Adrenal gland (tissue), 12 donors: ENCODE results near the gene SEMA4G. TPM values are rescaled to one million over a fixed set of nuclear protein-coding genes. Genes with fewer than 3 reads are reported as not detected.

ENCODE experiments used
- DNase-seq, 7 donors: peaks; one replicate each; pipeline ENCODE4 v3.0.0-alpha.2; 2019 to 2020
- H3K27ac ChIP-seq, 5 donors: fragments of 200-600 bp; sonication (generic) in 4 of 5; 1 replicate in 3 of 5; 2 replicates in 2 of 5; pipeline versions ENCODE4 v1.5.1 to v1.8.0; 2016 to 2020; ENCODE audit warnings: mild to moderate bottlenecking in 1 of 5
- H3K27me3 ChIP-seq: fragments of 200-600 bp; 2 replicates; pipeline ENCODE4 v1.8.0; 2021
- H3K36me3 ChIP-seq, 2 donors: fragments of 200-600 bp; replicated peaks in 1 of 2; 1 replicate in 1 of 2; 2 replicates in 1 of 2; pipeline versions ENCODE4 v1.5.1 to v1.8.0; 2018 to 2022
- H3K4me1 ChIP-seq, 2 donors: fragments of 200-600 bp; replicated peaks in 1 of 2; 1 replicate in 1 of 2; 2 replicates in 1 of 2; pipeline versions ENCODE4 v1.5.1 to v1.8.0; 2018 to 2021
- H3K4me3 ChIP-seq, 4 donors: fragments of 200-600 bp; sonication (generic) in 3 of 4; one replicate each; pipeline ENCODE4 v1.5.1; 2016 to 2018
- H3K9me3 ChIP-seq, 3 donors: fragments of 200-600 bp; sonication (generic) in 1 of 3; replicated peaks in 1 of 3; 1 replicate in 2 of 3; 2 replicates in 1 of 3; pipeline versions ENCODE4 v1.5.1 to v1.8.0; 2016 to 2021
- POLR2A ChIP-seq, 2 donors: fragments of 450-650 bp; IDR thresholded peaks; one replicate each; pipeline ENCODE4 v1.6.1; 2017; ENCODE audit warnings: antibody characterized with exemption in 2 of 2, mild to moderate bottlenecking in 2 of 2, moderate library complexity in 1 of 2
- WGBS, 4 donors: extraction: QIAGEN DNeasy Blood & Tissue Kit in 2 of 4; methylation state at CpG; one replicate each; pipeline versions ENCODE4 v1.1.5 to v1.1.7; 2013 to 2017; 5-methylcytosine and 5-hydroxymethylcytosine counted together
- intact Hi-C, 2 donors: fragments of 100-400 bp; cut with DNase I; formaldehyde crosslinking; loops; one replicate each; pipeline versions ENCODE4 v1.14.1 to v1.15.0; 2022 to 2023
- polyA plus RNA-seq, 3 donors: library from polyadenylated mRNA; stranded (reverse); fragments of 200-250 nt in 2 of 3; fragments of 350-450 nt in 1 of 3; fragmentation: Illumina TruSeq in 1 of 3; extraction: RNeasy Lipid Tissue Mini Kit (QIAGEN cat#74804) in 1 of 3; gene quantifications; one replicate each; pipeline ENCODE4 v1.2.3, GENCODE V29; 2013 to 2014
- total RNA-seq, 9 donors: library from RNA; depleted of rRNA in 4 of 9; stranded (reverse); fragments of >200 nt in 4 of 9; fragments of 120-200 nt in 1 of 9; fragmentation: NEBNext Ultra II Directional in 1 of 9; extraction: Animal tissue kit (Norgen Biotek cat#: 25700) in 1 of 9; gene quantifications; one replicate each; pipeline versions ENCODE4 v1.1.0 to v1.2.4, GENCODE V29; 2013 to 2023
- TF ChIP-seq, protein P1 (sequence below), 6 experiments: fragments of 450-650 bp in 4 of 6; fragments of 200-600 bp in 2 of 6; sonication (generic) in 1 of 6; IDR thresholded peaks; 1 replicate in 5 of 6; 2 replicates in 1 of 6; pipeline versions ENCODE4 v1.5.1 to v1.8.0; 2016 to 2021; ENCODE audit warnings: antibody characterized with exemption in 6 of 6, mild to moderate bottlenecking in 2 of 6, moderate library complexity in 1 of 6
- donor health status: healthy with polysubstance abuse.
- donor health status: Bipolar disorder and iron deficiency.
- donor health status: DM: yes; HTN: yes; CAD: no.
- donor health status: DM: no; HTN: no; CAD: no.
- donor health status: DM: no; HTN: no; CAD: no.
- donor health status: DM: yes; HTN: yes; CAD: no.

Gene SEMA4G
- total and polyA plus RNA-seq, 12 donors: 6.0 to 21.5 (median 14.0) TPM

DNA sequence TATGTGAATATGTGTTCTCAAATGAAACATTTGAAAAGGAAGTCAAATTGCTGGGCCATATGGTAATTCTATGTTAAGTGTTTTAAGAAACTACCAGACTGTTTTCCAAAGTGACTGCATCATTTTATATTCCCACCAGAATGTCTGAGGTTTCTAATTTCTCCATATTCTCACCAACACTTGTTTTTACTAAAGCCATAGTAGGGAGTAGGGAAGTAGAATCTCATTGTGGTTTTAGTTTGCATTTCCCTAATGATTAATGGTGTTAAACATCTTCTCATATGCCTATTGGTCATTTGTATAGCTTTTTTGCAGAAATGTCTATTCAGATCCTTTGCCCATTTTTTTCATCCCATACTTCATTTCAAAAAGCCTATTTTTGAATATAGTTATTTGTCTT lies 9.1 kb upstream of the SEMA4G start:
- DNase-seq: no peak
- no peak for TF ChIP-seq POLR2A (IDR thresholded peaks at IDR 0.05)
- no peak overlapping the region for H3K4me3 ChIP-seq
- intact Hi-C loops: no loop called here
- no peaks in the 10 kb centered on the region for H3K9me3 ChIP-seq
- no peaks in the 10 kb centered on the region for H3K4me1 ChIP-seq
- H3K27ac ChIP-seq: no peak overlapping the region
- no peaks in the 10 kb centered on the region for H3K27me3 ChIP-seq
- H3K36me3 ChIP-seq: peaks cover 0 to 54% of the 10 kb centered on the region in 2 donors

DNA sequence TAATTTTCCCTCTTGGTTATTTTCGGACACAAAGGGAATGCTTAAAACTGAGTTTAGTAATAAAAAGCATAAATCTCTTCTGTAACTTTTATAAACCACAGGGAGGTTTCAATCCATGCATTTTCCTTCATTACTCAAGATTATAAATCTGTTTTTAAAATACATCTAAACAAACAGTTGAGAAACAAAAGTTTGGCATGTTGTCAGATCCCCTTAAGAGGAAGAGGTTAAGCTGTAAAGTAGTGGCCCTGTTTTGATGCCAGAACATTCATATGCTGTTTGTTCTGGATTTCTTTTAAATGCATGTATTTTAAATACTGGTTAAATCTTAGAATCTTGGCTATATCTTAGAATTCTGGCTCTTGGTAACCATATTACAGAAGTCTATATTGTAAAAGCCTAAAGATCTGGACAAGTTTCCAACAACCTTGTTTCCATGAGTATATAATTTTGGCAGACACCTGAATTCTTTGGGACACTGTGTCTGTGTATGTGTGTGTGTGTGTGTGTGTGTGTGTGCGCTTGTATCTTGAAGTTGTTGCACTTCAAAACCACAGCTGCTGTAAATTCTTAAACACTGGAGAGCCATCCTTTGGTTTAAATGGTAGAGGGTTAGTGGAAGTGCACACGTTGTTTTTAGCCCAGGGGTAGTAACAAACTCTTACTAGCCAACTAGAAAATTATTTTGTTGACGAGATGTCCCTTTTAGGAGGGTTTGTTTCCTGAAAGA lies 6.8 kb upstream of the SEMA4G start:
- WGBS, 4 donors: 82 to 92% (median 87%) methylated on average over 4 of the region's 4 CpGs
- H3K27ac ChIP-seq: no peak overlapping the region
- peaks cover 0 to 46% of the 10 kb centered on the region in 2 donors for H3K36me3 ChIP-seq
- DNase-seq: no peak
- H3K4me3 ChIP-seq: no peak overlapping the region
- no peaks in the 10 kb centered on the region for H3K9me3 ChIP-seq
- intact Hi-C loops: no loop called here
- peaks cover 0 to 7% of the 10 kb centered on the region in 2 donors for H3K4me1 ChIP-seq
- no peak for TF ChIP-seq POLR2A (IDR thresholded peaks at IDR 0.05)
- TF ChIP-seq, protein P1, sequence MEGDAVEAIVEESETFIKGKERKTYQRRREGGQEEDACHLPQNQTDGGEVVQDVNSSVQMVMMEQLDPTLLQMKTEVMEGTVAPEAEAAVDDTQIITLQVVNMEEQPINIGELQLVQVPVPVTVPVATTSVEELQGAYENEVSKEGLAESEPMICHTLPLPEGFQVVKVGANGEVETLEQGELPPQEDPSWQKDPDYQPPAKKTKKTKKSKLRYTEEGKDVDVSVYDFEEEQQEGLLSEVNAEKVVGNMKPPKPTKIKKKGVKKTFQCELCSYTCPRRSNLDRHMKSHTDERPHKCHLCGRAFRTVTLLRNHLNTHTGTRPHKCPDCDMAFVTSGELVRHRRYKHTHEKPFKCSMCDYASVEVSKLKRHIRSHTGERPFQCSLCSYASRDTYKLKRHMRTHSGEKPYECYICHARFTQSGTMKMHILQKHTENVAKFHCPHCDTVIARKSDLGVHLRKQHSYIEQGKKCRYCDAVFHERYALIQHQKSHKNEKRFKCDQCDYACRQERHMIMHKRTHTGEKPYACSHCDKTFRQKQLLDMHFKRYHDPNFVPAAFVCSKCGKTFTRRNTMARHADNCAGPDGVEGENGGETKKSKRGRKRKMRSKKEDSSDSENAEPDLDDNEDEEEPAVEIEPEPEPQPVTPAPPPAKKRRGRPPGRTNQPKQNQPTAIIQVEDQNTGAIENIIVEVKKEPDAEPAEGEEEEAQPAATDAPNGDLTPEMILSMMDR (IDR thresholded peaks at IDR 0.05): no peak
- H3K27me3 ChIP-seq: no peaks in the 10 kb centered on the region

DNA sequence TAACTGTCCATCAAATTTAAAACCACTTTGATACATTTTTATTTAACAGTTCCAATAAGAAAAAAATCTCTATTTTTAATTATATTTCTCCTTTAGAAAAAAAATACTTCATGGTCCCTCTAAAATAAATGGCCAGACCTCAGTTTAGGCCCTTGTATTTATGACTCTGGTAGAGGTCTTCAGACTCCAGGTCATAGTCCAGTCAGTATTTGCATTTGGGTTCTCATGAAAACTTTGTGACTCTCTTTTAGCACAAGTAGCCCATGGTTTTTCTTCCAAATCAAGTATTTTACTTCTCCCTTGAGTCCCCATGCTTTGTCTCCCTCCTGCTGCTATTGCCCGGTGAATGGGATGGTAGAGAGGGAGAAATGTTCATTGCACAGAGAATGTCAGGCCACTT lies 5.5 kb upstream of the SEMA4G start:
- WGBS, 4 donors: 87 to 100% (median 100%) methylated on average over 1 of the region's 1 CpG
- intact Hi-C loops: no loop called here
- TF ChIP-seq, protein P1 (IDR thresholded peaks at IDR 0.05): no peak
- no peak for TF ChIP-seq POLR2A (IDR thresholded peaks at IDR 0.05)
- Histone ChIP-seq H3K4me1 (peaks cover 0 to 12% of the 10 kb centered on the region in 2 donors), H3K27ac (no peak overlapping the region), H3K27me3 (no peaks in the 10 kb centered on the region), H3K4me3 (no peak overlapping the region), H3K36me3 (peaks cover 0 to 35% of the 10 kb centered on the region in 2 donors), H3K9me3 (no peaks in the 10 kb centered on the region)
- no peak for DNase-seq

DNA sequence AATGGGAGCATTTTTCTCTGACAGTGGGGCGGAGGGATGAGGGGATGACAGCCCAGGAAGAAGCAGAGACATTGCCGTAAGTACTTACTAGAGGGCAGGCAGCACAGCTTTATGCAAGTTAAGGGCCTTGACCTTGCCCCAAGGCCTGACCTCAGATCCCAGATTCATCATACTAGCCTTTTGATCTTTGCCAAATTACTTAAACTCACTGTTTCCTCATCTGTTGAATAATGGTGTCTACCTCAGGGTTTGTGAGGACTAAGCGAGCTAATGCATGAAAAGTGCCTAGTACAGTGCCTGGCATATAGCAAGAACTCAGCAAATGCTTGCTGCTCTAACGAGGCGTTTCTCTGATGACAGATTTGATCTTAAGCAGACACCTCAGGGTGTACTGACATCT lies 3.5 kb upstream of the SEMA4G start:
- H3K36me3 ChIP-seq: peaks cover 0 to 29% of the 10 kb centered on the region in 2 donors
- TF ChIP-seq, protein P1 (IDR thresholded peaks at IDR 0.05): no peak
- TF ChIP-seq POLR2A (IDR thresholded peaks at IDR 0.05): no peak
- no peak overlapping the region for H3K4me3 ChIP-seq
- peaks cover 7 to 23% of the 10 kb centered on the region in 2 donors for H3K4me1 ChIP-seq
- peak in 2 of 7 donors; percentile 33 to 46 for DNase-seq
- H3K27me3 ChIP-seq: no peaks in the 10 kb centered on the region
- intact Hi-C loops: no loop called here
- WGBS, 4 donors: 51 to 56% (median 54%) methylated on average over 5 of the region's 5 CpGs
- no peaks in the 10 kb centered on the region for H3K9me3 ChIP-seq
- H3K27ac ChIP-seq: peak overlapping the region in 1 of 5 donors; percentile 45

DNA sequence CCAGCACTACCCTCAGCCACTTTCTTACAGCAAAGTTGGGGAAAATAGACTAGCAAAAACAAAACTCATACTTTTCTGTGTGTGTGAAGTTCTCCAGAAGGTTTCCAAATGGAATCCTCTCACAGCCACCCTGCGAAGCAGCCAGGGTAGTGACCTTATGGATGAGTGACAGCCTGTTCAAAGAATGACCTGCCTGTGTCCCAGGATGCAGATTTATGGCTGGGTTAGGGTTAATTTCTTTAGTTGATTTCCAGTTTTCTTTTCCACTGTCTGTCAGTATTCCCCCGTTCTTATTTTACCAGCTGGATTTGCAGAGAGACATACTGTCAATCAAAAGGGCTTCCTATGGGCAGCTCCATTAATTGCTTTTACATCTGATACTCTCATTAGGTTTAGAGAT lies 2.4 kb upstream of the SEMA4G start:
- Histone ChIP-seq H3K9me3 (no peaks in the 10 kb centered on the region), H3K4me3 (no peak overlapping the region), H3K36me3 (peaks cover 0 to 22% of the 10 kb centered on the region in 2 donors), H3K27me3 (no peaks in the 10 kb centered on the region), H3K27ac (no peak overlapping the region), H3K4me1 (peaks cover 7 to 23% of the 10 kb centered on the region in 2 donors)
- WGBS, 4 donors: 67 to 76% (median 69%) methylated on average over 2 of the region's 2 CpGs
- TF ChIP-seq, protein P1 (IDR thresholded peaks at IDR 0.05): no peak
- TF ChIP-seq POLR2A (IDR thresholded peaks at IDR 0.05): no peak
- no peak for DNase-seq
- intact Hi-C loops: no loop called here
